Testis (tissue), 3 donors: ENCODE measurements around the gene RPS6KA6. TPM values are rescaled to one million over a fixed set of nuclear protein-coding genes. Genes with fewer than 3 reads are reported as not detected.

ENCODE experiments used
- microRNA-seq, 2 donors: library from miRNA; unstranded; fragments of <30 nt; microRNA quantifications; one replicate each; pipeline ENCODE4, GENCODE V29; 2016; ENCODE audit warnings: borderline number of aligned reads in 2 of 2, borderline replicate concordance in 1 of 2
- polyA plus RNA-seq: library from polyadenylated mRNA; stranded (reverse); fragments of 350-450 nt; fragmentation: Illumina TruSeq; extraction: RNeasy Lipid Tissue Mini Kit (QIAGEN cat#74804); gene quantifications from one replicate; pipeline ENCODE4 v1.2.3, GENCODE V29; 2014; ENCODE audit warnings: low read depth, low replicate concordance; ENCODE audit not compliant: insufficient read depth
- small RNA-seq, 2 donors: library from RNA; depleted of rRNA; stranded (forward); fragments of <200 nt; gene quantifications; one replicate each; pipeline ENCODE3, GENCODE V24; 2016
- total RNA-seq, 2 donors: library from RNA; depleted of rRNA; stranded (reverse); fragments of >200 nt; gene quantifications; one replicate each; pipeline ENCODE4 v1.2.3, GENCODE V29; 2016

RPS6KA6 gene
- total and polyA plus RNA-seq, 3 donors from 2014 or later: 3.2 to 5.7 (median 3.8) TPM

Small RNAs within 50 kb of the gene (microRNA-seq; reads per million reads assigned to microRNA genes)
- 0 reads per million in 2 donors for gene MIR548I4

Small RNAs within 50 kb of the gene (small RNA-seq; reads per million reads assigned to genes)
- 0 reads per million in 2 donors for gene MIR548I4
